Epithelial cell of alveolus of lung (primary cell): ENCODE results near the gene SLC5A5. TPM values are rescaled to one million over a fixed set of nuclear protein-coding genes. Genes with fewer than 3 reads are reported as not detected.

ENCODE experiments used
- total RNA-seq: library from RNA; depleted of rRNA; stranded (reverse); fragments of >200 nt; gene quantifications from 2 replicates; pipeline ENCODE4 v1.2.1, GENCODE V29; 2015

The SLC5A5 gene
- total RNA-seq: not detected in 2 replicates

GRCh38 chr19:17871878-17872250 lies at the start of gene SLC5A5:
TSS of gene SLC5A5 (plus strand) at chr19:17871945. CDS start at chr19:17872320, 375 bp downstream.

GRCh38 chr19:17847538-17848366 lies 24.0 kb upstream of the SLC5A5 start, which contains the start of gene JAK3:
TSS of gene JAK3 (minus strand) at chr19:17847982. CDS start at chr19:17844417, 3,565 bp downstream.

GRCh38 chr19:17859533-17860330 lies 12.0 kb upstream of the SLC5A5 start, which contains the start of gene RPL18A:
TSS of gene RPL18A (plus strand) at chr19:17859910. CDS start at chr19:17859957, 47 bp downstream.

GRCh38 chr19:17932485-17933338 lies 61.0 kb downstream of the SLC5A5 start, which contains the start of gene CCDC124:
TSS of gene CCDC124 (plus strand) at chr19:17933015. CDS start at chr19:17936421, 3,406 bp downstream.

Other genes with a start within 250 kb of the SLC5A5 start
- 0.08 and 2.5 TPM in 2 replicates for gene UNC13A, start 183.6 kb upstream of the SLC5A5 start, total RNA-seq
- 39.2 and 48.3 TPM in 2 replicates for gene MAP1S, start 152.5 kb upstream of the SLC5A5 start, total RNA-seq
- 3.0 and 4.3 TPM in 2 replicates for gene FCHO1, start 120.5 kb upstream of the SLC5A5 start, total RNA-seq
- 0.91 TPM in 1 of 2 replicates, not detected in the other for gene B3GNT3, start 76.8 kb upstream of the SLC5A5 start, total RNA-seq
- gene INSL3, start 50.4 kb upstream of the SLC5A5 start, total RNA-seq: not detected in 2 replicates
- 4.5 and 9.9 TPM in 2 replicates for gene JAK3, start 24.0 kb upstream of the SLC5A5 start, total RNA-seq
- gene RPL18A, start 12.0 kb upstream of the SLC5A5 start, total RNA-seq: 1,641 and 2,790 TPM in 2 replicates
- gene CCDC124, start 61.1 kb downstream of the SLC5A5 start, total RNA-seq: 89.5 and 98.8 TPM in 2 replicates
- 0.13 and 1.8 TPM in 2 replicates for gene KCNN1, start 95.2 kb downstream of the SLC5A5 start, total RNA-seq
- gene ARRDC2, start 136.2 kb downstream of the SLC5A5 start, total RNA-seq: 12.9 and 16.9 TPM in 2 replicates
- not detected in 2 replicates for gene IL12RB1, start 215.0 kb downstream of the SLC5A5 start, total RNA-seq
- 3.5 and 5.9 TPM in 2 replicates for gene MAST3, start 225.8 kb downstream of the SLC5A5 start, total RNA-seq